ENCODE results near the gene JAKMIP1.

The JAKMIP1 gene

DNA sequence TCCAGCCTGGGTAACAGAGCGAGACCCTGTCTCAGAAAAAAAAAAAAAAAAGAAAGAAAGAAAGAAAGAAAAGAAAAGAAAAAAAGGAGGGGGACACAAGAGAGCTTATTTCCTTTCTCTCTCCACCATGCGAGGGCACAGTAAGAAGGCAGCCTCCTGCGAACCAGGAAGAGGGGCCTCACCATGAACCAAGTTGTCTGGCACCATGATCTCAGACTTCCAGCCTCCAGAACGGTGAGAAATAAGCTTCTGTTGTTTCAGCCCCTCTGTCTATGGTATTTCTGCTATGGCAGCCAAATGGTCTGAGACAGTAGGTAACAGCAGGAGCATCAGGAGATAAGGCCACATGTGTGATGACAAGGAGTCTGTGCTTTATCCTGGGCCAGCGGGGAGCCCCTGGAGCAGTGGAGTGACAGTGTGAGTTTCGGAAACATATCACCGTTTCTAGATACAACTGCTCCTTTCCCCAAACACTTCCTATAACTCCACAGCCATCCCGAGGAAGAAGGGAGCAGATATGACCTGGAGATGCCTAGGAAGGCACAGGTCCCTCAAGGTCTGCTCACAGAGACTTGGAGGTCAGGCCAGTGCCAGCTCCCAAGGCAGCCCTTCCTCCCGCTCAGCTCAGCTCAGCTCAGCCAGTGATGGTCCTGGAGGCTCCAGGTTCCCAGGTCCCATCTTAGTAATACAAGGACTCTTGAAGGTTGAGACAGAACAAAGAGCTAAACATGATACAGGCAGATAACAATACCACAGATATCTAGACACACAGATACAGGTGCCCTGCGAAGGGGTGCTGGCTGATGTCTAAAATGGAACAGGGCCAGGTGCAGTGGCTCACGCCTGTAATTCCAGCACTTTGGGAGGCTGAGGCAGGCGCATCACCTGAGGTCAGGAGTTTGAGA is 17.7 kb downstream of the JAKMIP1 start:
- Histone ChIP-seq H3K36me3 (ENCODE audit: control insufficient read depth, low read length) (no peaks in the 10 kb centered on the region), H4K20me1 (ENCODE audit: control insufficient read depth, insufficient read depth, low read depth, low read length) (no peaks in the 10 kb centered on the region), H3K4me1 (ENCODE audit: control insufficient read depth, low read length) (peaks cover 66% of the 10 kb centered on the region), H3K27ac (ENCODE audit: low read depth, low read length) (no peak overlapping the region), H3K79me2 (ENCODE audit: control insufficient read depth, low read length) (no peaks in the 10 kb centered on the region), H3K9me2 (replicated peaks; ENCODE audit: control insufficient read depth, low read length) (no peaks in the 10 kb centered on the region), H3K27me3 (ENCODE audit: control insufficient read depth, low read length) (no peaks in the 10 kb centered on the region), H3K4me3 (ENCODE audit: low read length) (0 out of 2 replicates have a peak overlapping the region, but pooled peaks have one; percentile 9), H3K4me2 (ENCODE audit: low read length) (peak overlapping the region; percentile 39), H3F3A (ENCODE audit: control insufficient read depth, insufficient read depth) (no peaks in the 10 kb centered on the region; the same call in 1 of the 2 replicates), H3K9me3 (ENCODE audit: control insufficient read depth, insufficient read depth, low read length) (peaks cover 6% of the 10 kb centered on the region)
- TF ChIP-seq, protein P1, sequence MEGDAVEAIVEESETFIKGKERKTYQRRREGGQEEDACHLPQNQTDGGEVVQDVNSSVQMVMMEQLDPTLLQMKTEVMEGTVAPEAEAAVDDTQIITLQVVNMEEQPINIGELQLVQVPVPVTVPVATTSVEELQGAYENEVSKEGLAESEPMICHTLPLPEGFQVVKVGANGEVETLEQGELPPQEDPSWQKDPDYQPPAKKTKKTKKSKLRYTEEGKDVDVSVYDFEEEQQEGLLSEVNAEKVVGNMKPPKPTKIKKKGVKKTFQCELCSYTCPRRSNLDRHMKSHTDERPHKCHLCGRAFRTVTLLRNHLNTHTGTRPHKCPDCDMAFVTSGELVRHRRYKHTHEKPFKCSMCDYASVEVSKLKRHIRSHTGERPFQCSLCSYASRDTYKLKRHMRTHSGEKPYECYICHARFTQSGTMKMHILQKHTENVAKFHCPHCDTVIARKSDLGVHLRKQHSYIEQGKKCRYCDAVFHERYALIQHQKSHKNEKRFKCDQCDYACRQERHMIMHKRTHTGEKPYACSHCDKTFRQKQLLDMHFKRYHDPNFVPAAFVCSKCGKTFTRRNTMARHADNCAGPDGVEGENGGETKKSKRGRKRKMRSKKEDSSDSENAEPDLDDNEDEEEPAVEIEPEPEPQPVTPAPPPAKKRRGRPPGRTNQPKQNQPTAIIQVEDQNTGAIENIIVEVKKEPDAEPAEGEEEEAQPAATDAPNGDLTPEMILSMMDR (IDR thresholded peaks at IDR 0.05; ENCODE audit: low read depth, low read length, poor library complexity, severe bottlenecking), result no peak
- TF ChIP-seq EZH2phosphoT487 (IDR thresholded peaks at IDR 0.05; ENCODE audit: borderline replicate concordance, low read length), result no peak

DNA sequence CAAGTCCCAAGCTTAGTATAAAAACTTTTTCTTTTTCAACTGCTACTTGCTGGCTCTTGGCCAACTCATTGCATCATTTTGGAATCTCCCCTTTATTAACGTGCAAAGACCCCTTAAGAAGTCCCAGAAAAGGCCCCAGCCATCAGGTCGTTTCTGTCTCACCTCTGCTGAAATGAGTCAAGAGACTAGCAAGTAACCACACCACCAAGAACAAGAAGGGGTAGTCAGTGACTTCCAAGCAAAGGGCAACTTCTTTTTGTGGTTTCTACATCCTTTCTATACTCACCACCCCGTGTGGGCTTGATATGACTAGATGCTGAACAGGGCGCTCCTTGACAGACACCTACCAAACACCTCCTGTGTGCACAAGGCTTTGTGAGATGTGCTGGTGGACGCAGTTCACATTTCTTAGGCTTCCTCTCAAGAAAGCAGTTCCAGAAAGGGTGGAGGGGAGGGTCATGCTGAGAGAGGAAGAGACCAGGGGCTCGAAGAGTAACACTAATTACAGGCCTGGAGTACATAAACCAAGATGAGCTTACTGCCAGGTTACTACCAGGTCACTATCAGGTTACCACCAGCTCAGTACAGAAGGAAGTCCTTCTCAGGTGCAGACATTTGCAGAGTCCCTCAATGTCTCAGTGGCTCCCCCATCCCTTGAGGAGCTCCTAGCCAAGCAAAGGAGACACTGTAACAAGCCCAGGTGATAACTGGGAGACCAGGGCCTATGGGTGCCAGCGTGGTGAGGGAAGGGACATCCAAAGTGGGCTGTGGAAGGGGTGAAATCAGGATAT is 19.3 kb downstream of the JAKMIP1 start:
- H3K27me3 ChIP-seq (ENCODE audit: control insufficient read depth, low read length), result no peaks in the 10 kb centered on the region
- no peaks in the 10 kb centered on the region for H3K36me3 ChIP-seq (ENCODE audit: control insufficient read depth, low read length)
- peak overlapping the region; percentile 44 for H3K4me2 ChIP-seq (ENCODE audit: low read length)
- no peaks in the 10 kb centered on the region for H3K9me2 ChIP-seq (replicated peaks; ENCODE audit: control insufficient read depth, low read length)
- H3F3A ChIP-seq (ENCODE audit: control insufficient read depth, insufficient read depth), result no peaks in the 10 kb centered on the region; the same call in 1 of the 2 replicates
- peaks cover 70% of the 10 kb centered on the region for H3K4me1 ChIP-seq (ENCODE audit: control insufficient read depth, low read length)
- no peaks in the 10 kb centered on the region for H3K79me2 ChIP-seq (ENCODE audit: control insufficient read depth, low read length)
- peaks cover 8% of the 10 kb centered on the region for H3K9me3 ChIP-seq (ENCODE audit: control insufficient read depth, insufficient read depth, low read length)
- TF ChIP-seq, protein P1 (IDR thresholded peaks at IDR 0.05; ENCODE audit: low read depth, low read length, poor library complexity, severe bottlenecking), result no peak
- no peak for TF ChIP-seq EZH2phosphoT487 (IDR thresholded peaks at IDR 0.05; ENCODE audit: borderline replicate concordance, low read length)
- peak overlapping the region; percentile 50 for H3K27ac ChIP-seq (ENCODE audit: low read depth, low read length)
- peak overlapping the region; percentile 19; the same call in 1 of the 2 replicates for H3K4me3 ChIP-seq (ENCODE audit: low read length)
- H4K20me1 ChIP-seq (ENCODE audit: control insufficient read depth, insufficient read depth, low read depth, low read length), result no peaks in the 10 kb centered on the region

DNA sequence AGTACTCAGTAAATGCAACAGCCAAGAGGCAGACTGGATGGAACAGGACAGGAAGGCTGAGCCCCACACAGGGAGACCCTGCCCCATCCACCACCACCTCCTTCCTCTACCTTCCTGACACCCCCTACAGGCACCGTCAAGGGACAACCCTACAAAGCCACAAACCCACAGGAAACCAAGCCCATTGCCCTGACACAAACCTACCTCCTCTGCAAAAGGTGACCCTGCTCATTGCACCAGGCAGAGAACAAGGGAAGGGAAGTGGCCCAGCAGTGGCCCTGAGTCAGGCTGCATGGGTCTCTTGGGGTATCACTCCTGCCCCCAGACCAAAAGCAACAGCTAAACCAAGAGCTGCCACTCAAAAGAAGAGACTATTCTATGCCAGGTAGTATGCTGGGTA is 21.0 kb downstream of the JAKMIP1 start:
- no peaks in the 10 kb centered on the region for H4K20me1 ChIP-seq (ENCODE audit: control insufficient read depth, insufficient read depth, low read depth, low read length)
- H3K4me1 ChIP-seq (ENCODE audit: control insufficient read depth, low read length), result peaks cover 64% of the 10 kb centered on the region

More for the DNA sequence above, 21.0 kb downstream of the JAKMIP1 start:
- H3K4me3 ChIP-seq (ENCODE audit: low read length), result no peak overlapping the region
- no peak for TF ChIP-seq EZH2phosphoT487 (IDR thresholded peaks at IDR 0.05; ENCODE audit: borderline replicate concordance, low read length)
- TF ChIP-seq, protein P1 (IDR thresholded peaks at IDR 0.05; ENCODE audit: low read depth, low read length, poor library complexity, severe bottlenecking), result no peak
- peaks cover 8% of the 10 kb centered on the region for H3K9me3 ChIP-seq (ENCODE audit: control insufficient read depth, insufficient read depth, low read length)
- no peaks in the 10 kb centered on the region for H3K79me2 ChIP-seq (ENCODE audit: control insufficient read depth, low read length)
- no peaks in the 10 kb centered on the region; the same call in 1 of the 2 replicates for H3F3A ChIP-seq (ENCODE audit: control insufficient read depth, insufficient read depth)
- H3K9me2 ChIP-seq (replicated peaks; ENCODE audit: control insufficient read depth, low read length), result no peaks in the 10 kb centered on the region
- H3K27me3 ChIP-seq (ENCODE audit: control insufficient read depth, low read length), result no peaks in the 10 kb centered on the region
- H3K4me2 ChIP-seq (ENCODE audit: low read length), result no peak overlapping the region
- H3K36me3 ChIP-seq (ENCODE audit: control insufficient read depth, low read length), result no peaks in the 10 kb centered on the region
- no peak overlapping the region for H3K27ac ChIP-seq (ENCODE audit: low read depth, low read length)
